ENCODE results near the gene ERMN.
"Not testable (repeated sequence)": the region's sequence is repeated elsewhere in the genome, so short reads cannot be mapped to it uniquely, and the experiment has no call there.

Gene ERMN

GRCh38 chr2:157325786-157326185 lies at the start of gene ERMN:
TSS of gene ERMN (minus strand) at chr2:157325824. CDS start at chr2:157325642, 182 bp downstream.
- no peaks in the 10 kb centered on the region for H3K4me1 ChIP-seq (ENCODE audit: low read depth, poor library complexity, severe bottlenecking)
- H2AFZ ChIP-seq (ENCODE audit: low read depth) = no peak within 1 kb of the TSS
- no peak within 1 kb of the TSS for H3K4me3 ChIP-seq (IDR thresholded peaks at IDR 0.05; ENCODE audit: insufficient read depth, low read depth, low read length)
- no peaks in the 10 kb centered on the region for H3K27me3 ChIP-seq (ENCODE audit: insufficient read depth, low read depth)
- H3K79me2 ChIP-seq (ENCODE audit: insufficient read depth, low read depth) = no peaks in the 10 kb centered on the region
- H3K4me2 ChIP-seq = no peak within 1 kb of the TSS
- no peaks in the 10 kb centered on the region for H4K20me1 ChIP-seq (ENCODE audit: insufficient read depth)
- H3K27ac ChIP-seq = no peak within 1 kb of the TSS
- no peak for TF ChIP-seq CTCF (conservative IDR thresholded peaks at IDR 0.05; ENCODE audit: low read depth, low read length)
- H3K9ac ChIP-seq = no peak within 1 kb of the TSS
- H3K36me3 ChIP-seq (ENCODE audit: insufficient read depth) = no peaks in the 10 kb centered on the region

GRCh38 chr2:157375384-157375783 lies 49.8 kb upstream of the ERMN start:
- Histone ChIP-seq H3K27ac (no peak overlapping the region), H3K4me2 (no peak overlapping the region), H4K20me1 (ENCODE audit: insufficient read depth) (no peaks in the 10 kb centered on the region), H3K9ac (no peak overlapping the region), H3K4me3 (IDR thresholded peaks at IDR 0.05; ENCODE audit: insufficient read depth, low read depth, low read length) (no peak overlapping the region), H2AFZ (ENCODE audit: low read depth) (no peak overlapping the region), H3K4me1 (ENCODE audit: low read depth, poor library complexity, severe bottlenecking) (peaks cover 10% of the 10 kb centered on the region), H3K27me3 (ENCODE audit: insufficient read depth, low read depth) (no peaks in the 10 kb centered on the region), H3K36me3 (ENCODE audit: insufficient read depth) (no peaks in the 10 kb centered on the region; the same call in 1 of the 2 replicates), H3K79me2 (ENCODE audit: insufficient read depth, low read depth) (no peaks in the 10 kb centered on the region)
- TF ChIP-seq CTCF (conservative IDR thresholded peaks at IDR 0.05; ENCODE audit: low read depth, low read length) = no peak

- H3K27me3 ChIP-seq (ENCODE audit: insufficient read depth, low read depth); H3K79me2 ChIP-seq (ENCODE audit: insufficient read depth, low read depth); H2AFZ ChIP-seq (ENCODE audit: low read depth); H3K36me3 ChIP-seq (ENCODE audit: insufficient read depth); H4K20me1 ChIP-seq (ENCODE audit: insufficient read depth); H3K27ac ChIP-seq; H3K4me2 ChIP-seq; H3K4me3 ChIP-seq (IDR thresholded peaks at IDR 0.05; ENCODE audit: insufficient read depth, low read depth, low read length); H3K9ac ChIP-seq: not testable (repeated sequence)
- peaks cover 18% of the 10 kb centered on the region for H3K4me1 ChIP-seq (ENCODE audit: low read depth, poor library complexity, severe bottlenecking)
These were observed 42.9 kb upstream of the ERMN start for GRCh38 chr2:157368508-157368907.

- Histone ChIP-seq H3K36me3 (ENCODE audit: insufficient read depth) (no peaks in the 10 kb centered on the region; the same call in 1 of the 2 replicates), H3K27ac (no peak overlapping the region), H3K9ac (no peak overlapping the region), H3K4me3 (IDR thresholded peaks at IDR 0.05; ENCODE audit: insufficient read depth, low read depth, low read length) (no peak overlapping the region), H3K27me3 (ENCODE audit: insufficient read depth, low read depth) (no peaks in the 10 kb centered on the region), H3K4me1 (ENCODE audit: low read depth, poor library complexity, severe bottlenecking) (peaks cover 24% of the 10 kb centered on the region), H2AFZ (ENCODE audit: low read depth) (no peak overlapping the region), H4K20me1 (ENCODE audit: insufficient read depth) (no peaks in the 10 kb centered on the region), H3K79me2 (ENCODE audit: insufficient read depth, low read depth) (no peaks in the 10 kb centered on the region), H3K4me2 (no peak overlapping the region)
- no peak for TF ChIP-seq CTCF (conservative IDR thresholded peaks at IDR 0.05; ENCODE audit: low read depth, low read length)
These were observed 42.1 kb upstream of the ERMN start for GRCh38 chr2:157367704-157368103.

GRCh38 chr2:157364257-157364974 lies 38.8 kb upstream of the ERMN start:
- Histone ChIP-seq H3K4me1 (ENCODE audit: low read depth, poor library complexity, severe bottlenecking) (peaks cover 24% of the 10 kb centered on the region), H3K27ac (0 out of 2 replicates have a peak overlapping the region, but pooled peaks have one; percentile 1), H3K9ac (no peak overlapping the region), H3K4me3 (IDR thresholded peaks at IDR 0.05; ENCODE audit: insufficient read depth, low read depth, low read length) (peak overlapping the region; percentile 31), H3K79me2 (ENCODE audit: insufficient read depth, low read depth) (no peaks in the 10 kb centered on the region), H2AFZ (ENCODE audit: low read depth) (no peak overlapping the region), H3K27me3 (ENCODE audit: insufficient read depth, low read depth) (no peaks in the 10 kb centered on the region), H4K20me1 (ENCODE audit: insufficient read depth) (no peaks in the 10 kb centered on the region), H3K36me3 (ENCODE audit: insufficient read depth) (peaks cover 2% of the 10 kb centered on the region; the same call in 1 of the 2 replicates), H3K4me2 (peak overlapping the region; percentile 46)
- no peak for TF ChIP-seq CTCF (conservative IDR thresholded peaks at IDR 0.05; ENCODE audit: low read depth, low read length)

All from KMS-11 (cell line).